ENCODE results near the gene ZNF787. TPM values are rescaled to one million over a fixed set of nuclear protein-coding genes. Genes with fewer than 3 reads are reported as not detected.

ZNF787 gene
- total and polyA plus RNA-seq, 10 of the 15 experiments (the other 5 are each of a cell fraction or from before 2014, with no cell fraction given) = 0.23 to 39.9 (median 4.1) TPM

- no peak for TF ChIP-seq BCLAF1 (IDR thresholded peaks at IDR 0.05)
- no peak for TF ChIP-seq BRCA1 (IDR thresholded peaks at IDR 0.05; ENCODE audit: low read depth, low read length)
Measured at GRCh38 chr19:56150358-56150757, 29.3 kb upstream of the ZNF787 start (continued).

- Histone ChIP-seq H3K4me1 (ENCODE audit: control insufficient read depth, insufficient read depth, low read length) (no peaks in the 10 kb centered on the region), H3K27ac (ENCODE audit: control insufficient read depth, insufficient read depth) (no peak overlapping the region), H3K9me3 (replicated peaks; ENCODE audit: control insufficient read depth, insufficient read depth, low read length) (no peaks in the 10 kb centered on the region), H3K27me3 (replicated peaks in 1 of 2; ENCODE audit: control insufficient read depth in 2 of 2, insufficient read depth in 2 of 2, low read length in 1 of 2) (no peaks in the 10 kb centered on the region), H3K4me2 (ENCODE audit: control insufficient read depth, insufficient read depth) (no peak overlapping the region), H4K20me1 (ENCODE audit: control insufficient read depth, insufficient read depth) (no peaks in the 10 kb centered on the region), H2AFZ (ENCODE audit: control insufficient read depth, low read depth, low read length) (no peak overlapping the region), H3K36me3 (ENCODE audit: control insufficient read depth in 2 of 2, insufficient read depth in 2 of 2, low read length in 1 of 2) (peaks cover 4 to 7% of the 10 kb centered on the region in 2 experiments; a peak in 3 of 4 replicates), H3K9ac (ENCODE audit: control insufficient read depth, insufficient read depth, low read length) (no peak overlapping the region), H3K4me3 (no peak overlapping the region), H3K79me2 (ENCODE audit: control insufficient read depth, insufficient read depth, low read length) (no peaks in the 10 kb centered on the region)
- TF ChIP-seq CEBPB (IDR thresholded peaks at IDR 0.05; ENCODE audit: borderline replicate concordance in 1 of 2, low read depth in 2 of 2, low read length in 2 of 2) (no peak), SRF (IDR thresholded peaks at IDR 0.05; ENCODE audit: low read depth in 2 of 2, low read length in 2 of 2) (no peak), BACH1 (IDR thresholded peaks at IDR 0.05; ENCODE audit: borderline replicate concordance) (no peak), BCL11A (IDR thresholded peaks at IDR 0.05; ENCODE audit: low read depth, low read length) (no peak), HSF1 (IDR thresholded peaks at IDR 0.05; ENCODE audit: low read depth, low read length) (no peak), KLF5 (IDR thresholded peaks at IDR 0.05; ENCODE audit: partially characterized antibody) (no peak), ETV6 (conservative IDR thresholded peaks at IDR 0.05 in 1 of 2, IDR thresholded peaks at IDR 0.05 in 1 of 2; ENCODE audit: borderline replicate concordance in 1 of 2, low read depth in 1 of 2) (no peak), TBL1XR1 (IDR thresholded peaks at IDR 0.05; ENCODE audit: low read depth, low read length) (no peak), STAT1 (conservative IDR thresholded peaks at IDR 0.05) (no peak), ATF7 (IDR thresholded peaks at IDR 0.05; ENCODE audit: low read depth) (no peak), MEF2B (IDR thresholded peaks at IDR 0.05; ENCODE audit: partially characterized antibody, poor library complexity, severe bottlenecking) (no peak), LARP7 (IDR thresholded peaks at IDR 0.05) (no peak), IKZF2 (IDR thresholded peaks at IDR 0.05) (no peak), WRNIP1 (IDR thresholded peaks at IDR 0.05; ENCODE audit: borderline replicate concordance, low read depth, low read length) (no peak)
- TF ChIP-seq, protein P1, sequence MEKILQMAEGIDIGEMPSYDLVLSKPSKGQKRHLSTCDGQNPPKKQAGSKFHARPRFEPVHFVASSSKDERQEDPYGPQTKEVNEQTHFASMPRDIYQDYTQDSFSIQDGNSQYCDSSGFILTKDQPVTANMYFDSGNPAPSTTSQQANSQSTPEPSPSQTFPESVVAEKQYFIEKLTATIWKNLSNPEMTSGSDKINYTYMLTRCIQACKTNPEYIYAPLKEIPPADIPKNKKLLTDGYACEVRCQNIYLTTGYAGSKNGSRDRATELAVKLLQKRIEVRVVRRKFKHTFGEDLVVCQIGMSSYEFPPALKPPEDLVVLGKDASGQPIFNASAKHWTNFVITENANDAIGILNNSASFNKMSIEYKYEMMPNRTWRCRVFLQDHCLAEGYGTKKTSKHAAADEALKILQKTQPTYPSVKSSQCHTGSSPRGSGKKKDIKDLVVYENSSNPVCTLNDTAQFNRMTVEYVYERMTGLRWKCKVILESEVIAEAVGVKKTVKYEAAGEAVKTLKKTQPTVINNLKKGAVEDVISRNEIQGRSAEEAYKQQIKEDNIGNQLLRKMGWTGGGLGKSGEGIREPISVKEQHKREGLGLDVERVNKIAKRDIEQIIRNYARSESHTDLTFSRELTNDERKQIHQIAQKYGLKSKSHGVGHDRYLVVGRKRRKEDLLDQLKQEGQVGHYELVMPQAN (conservative IDR thresholded peaks at IDR 0.05) = no peak
- ChIA-PET POLR2A (no interaction called here), SMC1A (ENCODE audit: uncharacterized antibody, unreplicated experiment) (interaction anchor here (0.6 kb wide), 1 partner anchor 15 kb away, joined by 3 read pairs; no protein-coding TSS in a partner anchor), RAD21 (ENCODE audit: unreplicated experiment) (no interaction called here), CTCF (interaction anchor here (0.6 kb wide), 1 partner anchor 683 kb away, joined by 3 read pairs; no protein-coding TSS in a partner anchor)
- WGBS (ENCODE audit: insufficient coverage, insufficient replicate concordance, low lambda C conversion rate, missing lambda C conversion rate) = 93% methylated on average over 5 of the region's 5 CpGs
- FAIRE-seq = no peak
- intact Hi-C loops (cut with micrococcal nuclease; ENCODE audit: unreplicated experiment) (no loop called here), in situ Hi-C loops (cut with MboI) (loop anchor here (25.0 kb wide), 1 partner anchor 1663 kb away; the partner anchor contains the start of gene ZNF552)
- ATAC-seq = no peak
- BruUV-seq (replicated peaks) = no TSS peak
- DNase-seq (ENCODE audit: low read depth, low spot score) = no peak
Measured at GRCh38 chr19:56149656-56150038, 28.6 kb upstream of the ZNF787 start.

All from GM12878 (cell line).